Muscle of leg (tissue), 11 donors: ENCODE results near the gene U2AF2. TPM values are rescaled to one million over a fixed set of nuclear protein-coding genes. Genes with fewer than 3 reads are reported as not detected.

ENCODE experiments used
- DNase-seq: peaks from one replicate; pipeline ENCODE4 v3.0.0; 2013
- H3K27ac ChIP-seq: one replicate; pipeline ENCODE4 v1.5.1; 2013; ENCODE audit warnings: mild to moderate bottlenecking, low read length, control low read depth
- H3K27me3 ChIP-seq: one replicate; pipeline ENCODE4 v1.6.1; 2013; ENCODE audit warnings: low read length; ENCODE audit not compliant: control insufficient read depth, insufficient read depth
- H3K36me3 ChIP-seq: one replicate; pipeline ENCODE4 v1.6.1; 2013; ENCODE audit warnings: low read length; ENCODE audit not compliant: control insufficient read depth, insufficient read depth
- H3K4me1 ChIP-seq: one replicate; pipeline ENCODE4 v1.6.1; 2013; ENCODE audit warnings: low read length; ENCODE audit not compliant: control insufficient read depth, insufficient read depth
- H3K4me3 ChIP-seq: one replicate; pipeline ENCODE4 v1.5.1; 2013; ENCODE audit warnings: low read length, control low read depth
- H3K9me3 ChIP-seq: replicated peaks from 2 replicates; pipeline ENCODE4 v1.6.1; 2013; ENCODE audit warnings: low read depth, low read length; ENCODE audit not compliant: control insufficient read depth
- WGBS: methylation state at CpG from one replicate; pipeline ENCODE4 v1.1.5; 2013; ENCODE audit warnings: missing lambda C conversion rate; ENCODE audit not compliant: insufficient coverage; 5-methylcytosine and 5-hydroxymethylcytosine counted together
- polyA plus RNA-seq, 8 donors: library from polyadenylated mRNA; unstranded; fragments of 120-200 nt; gene quantifications; one replicate each; pipeline versions ENCODE4 v1.2.1 to v1.2.3, GENCODE V29; 2013; ENCODE audit warnings: inconsistent platforms in 1 of 8, low replicate concordance in 1 of 8; ENCODE audit not compliant: insufficient read length in 8 of 8, insufficient read depth in 1 of 8
- total RNA-seq: library from RNA; stranded (reverse); fragments of 120-200 nt; gene quantifications from one replicate; pipeline ENCODE4 v1.2.4, GENCODE V29; 2013

U2AF2 gene
- total and polyA plus RNA-seq, 9 donors: 70.2 to 156 (median 130) TPM

DNA sequence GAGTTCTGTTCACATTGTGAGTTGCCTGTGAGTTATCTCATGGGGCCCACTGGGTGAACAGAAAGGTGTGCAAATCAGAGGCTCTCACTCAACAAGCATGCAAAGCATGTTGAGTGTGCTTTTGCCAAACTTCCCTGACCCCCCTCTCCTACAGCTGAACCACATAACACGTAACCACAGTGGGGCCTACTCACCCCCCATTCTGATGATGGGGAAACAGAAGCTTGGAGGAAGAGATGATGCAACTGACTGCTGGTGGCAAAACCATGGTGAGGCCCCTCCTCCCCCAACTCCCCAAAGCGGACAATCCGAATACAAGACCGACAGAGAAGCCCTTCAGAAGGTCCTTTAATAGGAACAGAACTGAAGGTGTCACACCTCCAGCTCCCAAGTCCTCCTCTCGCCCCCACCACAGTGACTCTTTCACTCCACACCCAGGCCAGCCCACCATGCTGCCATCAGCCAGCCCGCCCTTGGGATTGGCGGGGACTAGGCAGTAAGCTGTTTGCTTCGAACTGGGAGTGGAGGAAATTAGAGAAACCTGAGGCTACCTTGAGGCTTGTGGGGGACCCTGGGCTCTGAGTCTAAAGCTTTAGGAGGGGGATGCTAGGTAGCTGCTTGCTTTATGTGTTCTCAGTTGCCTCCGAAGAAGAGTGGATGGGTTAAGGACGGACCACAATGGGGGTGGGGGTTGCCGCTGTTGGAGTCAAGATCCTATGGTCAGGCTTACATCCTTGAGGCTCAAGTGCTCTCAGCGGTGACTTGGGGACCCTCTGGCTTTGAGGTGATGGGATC is 34.2 kb upstream of the U2AF2 start:
- Histone ChIP-seq H3K9me3 (no peaks in the 10 kb centered on the region), H3K36me3 (peaks cover 28% of the 10 kb centered on the region), H3K27ac (no peak overlapping the region), H3K27me3 (no peaks in the 10 kb centered on the region), H3K4me3 (no peak overlapping the region), H3K4me1 (peaks cover 15% of the 10 kb centered on the region)
- no peak for DNase-seq
- 86% methylated on average over 8 of the region's 12 CpGs for WGBS

DNA sequence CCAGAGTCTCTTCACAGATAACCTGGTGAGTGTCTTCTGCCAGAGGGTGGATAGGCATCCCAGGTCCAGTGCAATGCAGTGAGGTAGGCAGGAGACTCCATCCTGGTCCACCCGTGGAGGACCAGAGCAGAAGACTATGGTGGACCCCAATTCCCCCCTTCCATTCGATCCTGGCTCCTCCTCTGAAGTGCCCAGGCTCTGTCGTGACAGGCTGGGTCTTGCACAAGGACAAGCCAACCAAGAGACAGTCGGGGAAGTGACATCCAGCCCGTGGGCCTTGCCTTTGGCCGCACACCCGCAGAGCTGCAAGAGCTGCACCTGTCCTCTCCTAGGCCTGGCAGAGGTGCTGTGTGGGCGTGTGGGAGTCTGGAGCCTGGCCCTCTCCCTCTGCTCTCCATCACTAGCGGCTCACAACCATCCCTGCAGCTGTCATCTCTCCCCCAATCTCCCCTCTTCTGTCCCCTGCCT is 33.6 kb upstream of the U2AF2 start:
- DNase-seq: no peak
- WGBS: 72% methylated on average over 7 of the region's 9 CpGs
- Histone ChIP-seq H3K4me3 (no peak overlapping the region), H3K4me1 (peaks cover 15% of the 10 kb centered on the region), H3K27ac (no peak overlapping the region), H3K9me3 (no peaks in the 10 kb centered on the region), H3K36me3 (peaks cover 24% of the 10 kb centered on the region), H3K27me3 (no peaks in the 10 kb centered on the region)

DNA sequence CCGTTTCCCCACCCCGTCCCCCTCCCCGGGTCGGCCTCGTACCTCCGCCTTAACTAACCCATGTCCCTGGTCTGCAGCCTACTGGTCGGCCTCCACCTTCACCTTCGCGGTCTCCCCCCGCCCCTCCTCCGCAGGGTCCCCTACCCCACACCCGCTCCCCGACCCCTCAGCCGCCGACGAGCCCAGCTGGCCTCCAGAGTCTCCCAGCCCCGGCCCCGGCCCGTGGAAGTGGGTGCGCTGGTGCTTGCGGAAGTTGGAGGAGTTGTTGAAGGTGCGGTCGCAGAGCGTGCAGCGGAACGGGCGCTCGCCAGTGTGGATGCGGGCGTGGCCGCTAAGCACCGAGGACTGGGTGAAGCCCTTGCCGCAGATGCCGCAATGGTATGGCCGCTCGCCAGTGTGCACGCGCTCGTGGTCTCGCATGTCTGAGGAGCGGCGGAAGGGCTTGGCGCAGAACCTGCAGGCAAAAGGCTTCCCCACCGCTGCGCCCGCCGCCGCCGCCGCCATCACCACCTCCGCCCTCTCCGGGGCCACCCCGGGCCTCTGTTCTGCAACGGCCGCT is 33.1 kb upstream of the U2AF2 start:
- WGBS: 94% methylated on average over 50 of the region's 55 CpGs
- Histone ChIP-seq H3K4me3 (no peak overlapping the region), H3K4me1 (peaks cover 15% of the 10 kb centered on the region), H3K27me3 (no peaks in the 10 kb centered on the region), H3K36me3 (peaks cover 19% of the 10 kb centered on the region), H3K27ac (no peak overlapping the region), H3K9me3 (no peaks in the 10 kb centered on the region)
- no peak for DNase-seq

DNA sequence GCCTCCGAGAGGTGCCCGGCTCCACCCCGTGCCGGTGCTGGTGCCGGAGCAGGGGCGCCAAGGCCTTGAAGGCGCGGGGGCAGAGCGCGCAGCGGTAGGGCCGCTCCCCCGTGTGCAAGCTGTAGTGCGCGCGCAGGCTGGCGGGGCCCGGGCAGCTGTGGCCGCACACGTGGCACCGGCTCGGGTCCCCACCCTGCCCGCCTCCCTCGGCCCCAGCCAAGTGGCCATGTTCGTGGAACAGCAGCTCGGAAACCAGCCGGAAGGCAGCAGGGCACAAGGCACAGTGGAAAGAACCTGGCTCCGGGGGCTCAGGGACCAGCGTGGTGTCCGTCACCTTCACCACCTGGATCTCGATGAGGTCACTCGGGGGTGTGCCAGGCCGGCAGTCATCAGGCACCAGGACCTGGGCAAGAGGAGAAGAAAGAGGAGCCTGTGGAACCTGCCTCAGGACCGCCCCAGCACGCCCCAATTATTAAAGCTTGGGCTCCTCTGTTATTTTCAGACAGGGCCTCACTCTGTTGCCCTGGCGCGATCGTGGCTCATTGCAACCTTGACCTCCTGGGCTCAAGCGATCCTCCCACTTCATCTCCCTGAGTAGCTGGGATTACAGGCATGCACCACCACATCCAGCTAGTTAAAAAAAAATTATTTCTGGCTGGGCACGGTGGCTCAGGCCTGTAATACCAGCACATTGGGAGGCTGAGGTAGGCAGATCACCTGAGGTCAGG is 32.4 kb upstream of the U2AF2 start:
- no peak for DNase-seq
- Histone ChIP-seq H3K9me3 (no peaks in the 10 kb centered on the region), H3K36me3 (peaks cover 13% of the 10 kb centered on the region), H3K27me3 (no peaks in the 10 kb centered on the region), H3K27ac (no peak overlapping the region), H3K4me1 (peaks cover 15% of the 10 kb centered on the region), H3K4me3 (no peak overlapping the region)
- WGBS: 93% methylated on average over 40 of the region's 40 CpGs

DNA sequence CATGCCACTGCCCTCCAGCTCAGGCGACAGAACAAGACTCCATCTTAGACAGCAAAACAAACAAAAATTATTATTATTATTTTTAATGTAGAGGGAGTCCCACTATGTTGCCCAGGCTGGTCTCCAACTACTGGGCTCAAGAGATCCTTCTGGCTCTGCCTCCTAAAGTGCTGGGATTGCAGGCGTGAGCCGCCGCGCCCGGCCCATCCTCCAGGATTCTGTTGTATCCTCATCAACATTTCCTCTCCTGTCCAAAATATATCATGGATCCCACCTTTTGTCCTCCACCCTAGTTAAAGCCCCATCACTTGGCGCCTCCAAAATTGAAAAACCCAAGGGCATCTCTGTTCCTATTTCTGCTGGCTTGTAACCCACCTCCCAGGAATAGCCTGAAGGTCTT is 31.7 kb upstream of the U2AF2 start:
- Histone ChIP-seq H3K27me3 (no peaks in the 10 kb centered on the region), H3K4me1 (peaks cover 15% of the 10 kb centered on the region), H3K9me3 (no peaks in the 10 kb centered on the region), H3K27ac (no peak overlapping the region), H3K4me3 (no peak overlapping the region), H3K36me3 (peaks cover 10% of the 10 kb centered on the region)
- DNase-seq: no peak
- 97% methylated on average over 6 of the region's 7 CpGs for WGBS

DNA sequence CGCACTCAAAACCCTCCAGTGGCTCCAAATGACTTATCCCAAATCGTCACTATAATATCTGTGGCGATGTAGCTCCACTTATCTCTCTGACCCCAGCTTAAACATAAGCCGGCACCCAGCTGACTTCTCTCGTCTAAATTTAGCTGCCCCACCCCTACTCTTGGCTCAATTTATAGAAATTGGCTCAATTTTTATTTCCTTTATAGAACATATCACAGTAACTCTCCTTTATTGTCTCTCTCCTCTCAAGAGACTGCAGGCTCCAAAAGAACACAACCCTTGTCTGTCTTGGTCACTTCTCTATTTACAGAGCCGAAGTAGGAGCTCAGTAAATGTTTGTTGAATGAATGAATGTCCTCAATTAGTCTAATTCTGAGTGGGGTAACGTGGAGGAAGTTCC is 31.3 kb upstream of the U2AF2 start:
- peaks cover 15% of the 10 kb centered on the region for H3K4me1 ChIP-seq
- peak overlapping the region; percentile 87 for H3K27ac ChIP-seq
- DNase-seq: peak; percentile 64
- peaks cover 10% of the 10 kb centered on the region for H3K36me3 ChIP-seq
- peak overlapping the region; percentile 26 for H3K4me3 ChIP-seq
- WGBS: 50% methylated on average over 4 of the region's 7 CpGs
- no peaks in the 10 kb centered on the region for H3K9me3 ChIP-seq
- H3K27me3 ChIP-seq: no peaks in the 10 kb centered on the region

DNA sequence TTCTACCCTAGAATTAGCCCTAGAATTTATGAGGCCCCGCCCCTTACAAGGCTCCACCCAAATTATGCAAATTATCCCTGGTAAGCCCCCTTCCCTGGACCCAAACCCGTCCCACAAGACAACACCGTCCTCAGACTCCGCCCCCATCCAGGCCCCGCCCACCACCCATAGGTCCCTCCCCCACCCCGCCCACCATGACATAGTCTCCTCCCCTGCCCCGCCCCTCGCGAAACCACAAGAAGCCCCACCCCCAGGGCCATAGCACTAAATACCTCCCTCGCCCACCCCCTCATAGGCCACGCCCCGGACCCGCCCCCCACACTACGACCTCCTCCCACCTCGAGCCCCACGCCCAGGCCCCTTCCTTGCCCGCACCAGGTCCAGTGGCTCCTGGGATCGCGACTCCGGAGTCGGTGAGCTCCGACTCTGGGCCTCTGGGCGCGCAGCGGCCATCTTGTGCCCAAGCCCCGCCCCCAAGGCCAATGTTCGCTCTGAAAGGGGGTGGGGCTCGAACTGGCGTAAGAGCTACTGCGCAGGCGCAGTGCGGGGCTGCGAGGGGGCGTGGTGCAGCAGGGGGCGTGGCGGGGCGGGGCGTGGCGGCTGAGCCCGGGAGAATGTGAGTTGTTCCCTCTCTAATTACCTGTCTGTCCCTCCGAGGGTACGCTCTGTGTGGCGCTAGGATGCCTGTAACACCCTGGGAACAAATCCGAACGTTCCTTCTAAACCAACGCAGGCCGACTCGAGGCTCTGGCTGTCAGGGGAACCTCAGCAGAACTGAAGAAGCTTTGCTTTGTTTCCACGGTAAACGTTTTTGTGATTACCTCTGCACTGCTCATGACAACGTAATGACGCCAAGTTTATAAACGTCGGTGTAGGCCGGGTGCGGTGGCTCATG is 30.5 kb upstream of the U2AF2 start, which contains the start of gene ZNF784:
ZNF784 (minus strand) TSS at position 458 of the 895 bp plus-strand sequence; CDS start at position 453, 5 bp downstream.
- no peaks in the 10 kb centered on the region for H3K9me3 ChIP-seq
- H3K4me3 ChIP-seq: peak within 1 kb of the TSS; percentile 71
- peaks cover 15% of the 10 kb centered on the region for H3K4me1 ChIP-seq
- DNase-seq: peak; percentile 96
- WGBS: under 1% methylated on average over 46 of the region's 56 CpGs
- H3K36me3 ChIP-seq: peaks cover 10% of the 10 kb centered on the region
- no peaks in the 10 kb centered on the region for H3K27me3 ChIP-seq
- peak within 1 kb of the TSS; percentile 98 for H3K27ac ChIP-seq

DNA sequence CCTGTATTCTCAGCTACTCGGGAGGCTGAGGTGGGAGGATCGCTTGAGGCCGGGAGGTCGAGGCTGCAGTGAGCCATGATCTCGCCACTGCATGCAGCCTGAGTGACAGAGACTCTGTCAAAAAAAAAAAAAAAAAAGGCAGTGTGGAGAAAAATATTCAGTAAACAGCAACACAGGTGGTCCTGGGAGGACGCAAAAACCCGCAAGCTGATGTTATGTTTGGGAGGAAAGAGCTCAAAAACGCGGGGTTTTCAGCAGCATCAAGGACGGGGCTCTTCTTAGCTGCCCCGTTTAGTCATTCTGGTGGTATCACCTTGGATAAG is 29.9 kb upstream of the U2AF2 start:
- peaks cover 15% of the 10 kb centered on the region for H3K4me1 ChIP-seq
- peak overlapping the region; percentile 71 for H3K4me3 ChIP-seq
- H3K27ac ChIP-seq: peak overlapping the region; percentile 98
- 19% methylated on average over 5 of the region's 11 CpGs for WGBS
- no peaks in the 10 kb centered on the region for H3K9me3 ChIP-seq
- H3K27me3 ChIP-seq: no peaks in the 10 kb centered on the region
- DNase-seq: no peak
- H3K36me3 ChIP-seq: peaks cover 10% of the 10 kb centered on the region

DNA sequence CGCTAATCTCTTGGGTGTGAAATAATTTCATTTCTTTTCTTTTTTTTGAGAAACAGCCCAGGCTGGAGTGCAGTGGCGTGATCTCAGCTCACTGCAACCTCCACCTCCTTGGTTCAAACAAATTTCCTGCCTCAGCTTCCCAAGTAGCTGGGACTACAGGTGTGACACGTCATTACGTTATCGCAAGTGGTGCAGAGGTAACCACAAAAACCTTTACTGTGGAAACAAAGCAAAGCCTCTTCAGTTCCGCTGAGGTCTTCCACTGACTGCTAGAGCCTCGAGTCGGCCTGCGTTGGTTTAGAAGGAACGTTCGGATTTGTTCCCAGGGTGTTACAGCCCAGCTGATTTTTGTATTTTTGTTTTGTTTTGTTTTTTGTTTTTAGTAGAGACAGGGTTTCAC is 28.5 kb upstream of the U2AF2 start:
- no peak for DNase-seq
- Histone ChIP-seq H3K4me3 (no peak overlapping the region), H3K4me1 (peaks cover 15% of the 10 kb centered on the region), H3K36me3 (peaks cover 3% of the 10 kb centered on the region), H3K27ac (no peak overlapping the region), H3K27me3 (no peaks in the 10 kb centered on the region), H3K9me3 (no peaks in the 10 kb centered on the region)
- 88% methylated on average over 10 of the region's 11 CpGs for WGBS
